ENCODE measurements around the gene SLC25A20. TPM values are rescaled to one million over a fixed set of nuclear protein-coding genes. Genes with fewer than 3 reads are reported as not detected.

The SLC25A20 gene
- total RNA-seq, 1 experiment from 2014 or later: 12.2 TPM

- in situ Hi-C loops (cut with HindIII; ENCODE audit: low pct_unique_long_range_greater_than_20kb, low sequenced_read_pairs): no loop called here
- no peak overlapping the region for H3K27ac ChIP-seq (ENCODE audit: low read length)
- BruUV-seq (replicated peaks): no TSS peak
- no peaks in the 10 kb centered on the region for H3K4me1 ChIP-seq (ENCODE audit: control insufficient read depth, insufficient read depth, low read length)
- no peaks in the 10 kb centered on the region for H3K36me3 ChIP-seq (ENCODE audit: control insufficient read depth, insufficient read depth, low read length)
- TF ChIP-seq, protein P1, sequence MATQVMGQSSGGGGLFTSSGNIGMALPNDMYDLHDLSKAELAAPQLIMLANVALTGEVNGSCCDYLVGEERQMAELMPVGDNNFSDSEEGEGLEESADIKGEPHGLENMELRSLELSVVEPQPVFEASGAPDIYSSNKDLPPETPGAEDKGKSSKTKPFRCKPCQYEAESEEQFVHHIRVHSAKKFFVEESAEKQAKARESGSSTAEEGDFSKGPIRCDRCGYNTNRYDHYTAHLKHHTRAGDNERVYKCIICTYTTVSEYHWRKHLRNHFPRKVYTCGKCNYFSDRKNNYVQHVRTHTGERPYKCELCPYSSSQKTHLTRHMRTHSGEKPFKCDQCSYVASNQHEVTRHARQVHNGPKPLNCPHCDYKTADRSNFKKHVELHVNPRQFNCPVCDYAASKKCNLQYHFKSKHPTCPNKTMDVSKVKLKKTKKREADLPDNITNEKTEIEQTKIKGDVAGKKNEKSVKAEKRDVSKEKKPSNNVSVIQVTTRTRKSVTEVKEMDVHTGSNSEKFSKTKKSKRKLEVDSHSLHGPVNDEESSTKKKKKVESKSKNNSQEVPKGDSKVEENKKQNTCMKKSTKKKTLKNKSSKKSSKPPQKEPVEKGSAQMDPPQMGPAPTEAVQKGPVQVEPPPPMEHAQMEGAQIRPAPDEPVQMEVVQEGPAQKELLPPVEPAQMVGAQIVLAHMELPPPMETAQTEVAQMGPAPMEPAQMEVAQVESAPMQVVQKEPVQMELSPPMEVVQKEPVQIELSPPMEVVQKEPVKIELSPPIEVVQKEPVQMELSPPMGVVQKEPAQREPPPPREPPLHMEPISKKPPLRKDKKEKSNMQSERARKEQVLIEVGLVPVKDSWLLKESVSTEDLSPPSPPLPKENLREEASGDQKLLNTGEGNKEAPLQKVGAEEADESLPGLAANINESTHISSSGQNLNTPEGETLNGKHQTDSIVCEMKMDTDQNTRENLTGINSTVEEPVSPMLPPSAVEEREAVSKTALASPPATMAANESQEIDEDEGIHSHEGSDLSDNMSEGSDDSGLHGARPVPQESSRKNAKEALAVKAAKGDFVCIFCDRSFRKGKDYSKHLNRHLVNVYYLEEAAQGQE (IDR thresholded peaks at IDR 0.05; ENCODE audit: insufficient read depth in 1 of 2, low read depth in 2 of 2, low read length in 1 of 2): no peak
- TF ChIP-seq TCF7L2 (IDR thresholded peaks at IDR 0.05; ENCODE audit: low read depth, low read length) (no peak), POLR2AphosphoS5 (IDR thresholded peaks at IDR 0.05; ENCODE audit: low read depth, low read length) (no peak), SIN3A (IDR thresholded peaks at IDR 0.05; ENCODE audit: borderline replicate concordance, insufficient read depth, low read depth, low read length) (no peak)
- TF ChIP-seq, protein P2, sequence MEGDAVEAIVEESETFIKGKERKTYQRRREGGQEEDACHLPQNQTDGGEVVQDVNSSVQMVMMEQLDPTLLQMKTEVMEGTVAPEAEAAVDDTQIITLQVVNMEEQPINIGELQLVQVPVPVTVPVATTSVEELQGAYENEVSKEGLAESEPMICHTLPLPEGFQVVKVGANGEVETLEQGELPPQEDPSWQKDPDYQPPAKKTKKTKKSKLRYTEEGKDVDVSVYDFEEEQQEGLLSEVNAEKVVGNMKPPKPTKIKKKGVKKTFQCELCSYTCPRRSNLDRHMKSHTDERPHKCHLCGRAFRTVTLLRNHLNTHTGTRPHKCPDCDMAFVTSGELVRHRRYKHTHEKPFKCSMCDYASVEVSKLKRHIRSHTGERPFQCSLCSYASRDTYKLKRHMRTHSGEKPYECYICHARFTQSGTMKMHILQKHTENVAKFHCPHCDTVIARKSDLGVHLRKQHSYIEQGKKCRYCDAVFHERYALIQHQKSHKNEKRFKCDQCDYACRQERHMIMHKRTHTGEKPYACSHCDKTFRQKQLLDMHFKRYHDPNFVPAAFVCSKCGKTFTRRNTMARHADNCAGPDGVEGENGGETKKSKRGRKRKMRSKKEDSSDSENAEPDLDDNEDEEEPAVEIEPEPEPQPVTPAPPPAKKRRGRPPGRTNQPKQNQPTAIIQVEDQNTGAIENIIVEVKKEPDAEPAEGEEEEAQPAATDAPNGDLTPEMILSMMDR (IDR thresholded peaks at IDR 0.05): no peak
- no peaks in the 10 kb centered on the region for H3K27me3 ChIP-seq (ENCODE audit: control insufficient read depth, insufficient read depth, low read length)
- ATAC-seq (0 out of 2 replicates have a peak, but pooled peaks have one; percentile 30), DNase-seq (ENCODE audit: low read depth, low spot score) (no peak)
- ChIA-PET POLR2A (no interaction called here), CTCF (no interaction called here)
- intact Hi-C loops (cut with micrococcal nuclease; ENCODE audit: unreplicated experiment): no loop called here
- H3K4me3 ChIP-seq (ENCODE audit: low read depth in 2 of 2, low read length in 2 of 2): no peak overlapping the region
- H3K9me3 ChIP-seq (ENCODE audit: control insufficient read depth, insufficient read depth, low read depth, low read length): no peaks in the 10 kb centered on the region
Observed at GRCh38 chr3:48819234-48820221, 79.2 kb downstream of the SLC25A20 start.

- no peak overlapping the region for H3K27ac ChIP-seq (ENCODE audit: low read length)
- no peak overlapping the region for H3K4me3 ChIP-seq (ENCODE audit: low read depth in 2 of 2, low read length in 2 of 2)
- BruUV-seq (replicated peaks): no TSS peak
- CTCF ChIA-PET: no interaction called here
- H3K27me3 ChIP-seq (ENCODE audit: control insufficient read depth, insufficient read depth, low read length): no peaks in the 10 kb centered on the region
- POLR2A ChIA-PET: no interaction called here
- H3K4me1 ChIP-seq (ENCODE audit: control insufficient read depth, insufficient read depth, low read length): no peaks in the 10 kb centered on the region
- intact Hi-C loops (cut with micrococcal nuclease; ENCODE audit: unreplicated experiment) (no loop called here), in situ Hi-C loops (cut with HindIII; ENCODE audit: low pct_unique_long_range_greater_than_20kb, low sequenced_read_pairs) (no loop called here)
- no peaks in the 10 kb centered on the region for H3K9me3 ChIP-seq (ENCODE audit: control insufficient read depth, insufficient read depth, low read depth, low read length)
- ATAC-seq (no peak), DNase-seq (ENCODE audit: low read depth, low spot score) (no peak)
- TF ChIP-seq, protein P2 (IDR thresholded peaks at IDR 0.05): no peak
- TF ChIP-seq SIN3A (IDR thresholded peaks at IDR 0.05; ENCODE audit: borderline replicate concordance, insufficient read depth, low read depth, low read length) (no peak), TCF7L2 (IDR thresholded peaks at IDR 0.05; ENCODE audit: low read depth, low read length) (no peak), POLR2AphosphoS5 (IDR thresholded peaks at IDR 0.05; ENCODE audit: low read depth, low read length) (no peak)
- TF ChIP-seq, protein P1 (IDR thresholded peaks at IDR 0.05; ENCODE audit: insufficient read depth in 1 of 2, low read depth in 2 of 2, low read length in 1 of 2): no peak
- no peaks in the 10 kb centered on the region for H3K36me3 ChIP-seq (ENCODE audit: control insufficient read depth, insufficient read depth, low read length)
Observed at GRCh38 chr3:48811524-48811923, 87.2 kb downstream of the SLC25A20 start.

Data from Panc1 (cell line).